Endometrial microvascular endothelial cells (primary cell): Measurements from ENCODE around the gene PEMT. TPM values are rescaled to one million over a fixed set of nuclear protein-coding genes. Genes with fewer than 3 reads are reported as not detected.
"Not testable (repeated sequence)": the region's sequence is repeated elsewhere in the genome, so short reads cannot be mapped to it uniquely, and the experiment has no call there.

ENCODE experiments used
- in situ Hi-C: cut with HindIII; loops from 2 replicates; pipeline ENCODE4 v1.10.0; 2017; ENCODE audit warnings: low sequenced_read_pairs, low pct_unique_long_range_greater_than_20kb; ENCODE audit errors: inconsistent ontology term
- total RNA-seq: library from RNA; depleted of rRNA; stranded (reverse); fragments of >200 nt; gene quantifications from one replicate; pipeline ENCODE4 v1.2.3, GENCODE V29; 2015; ENCODE audit errors: inconsistent ontology term

Gene PEMT, protein sequence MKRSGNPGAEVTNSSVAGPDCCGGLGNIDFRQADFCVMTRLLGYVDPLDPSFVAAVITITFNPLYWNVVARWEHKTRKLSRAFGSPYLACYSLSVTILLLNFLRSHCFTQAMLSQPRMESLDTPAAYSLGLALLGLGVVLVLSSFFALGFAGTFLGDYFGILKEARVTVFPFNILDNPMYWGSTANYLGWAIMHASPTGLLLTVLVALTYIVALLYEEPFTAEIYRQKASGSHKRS
- 33.3 TPM for total RNA-seq

DNA sequence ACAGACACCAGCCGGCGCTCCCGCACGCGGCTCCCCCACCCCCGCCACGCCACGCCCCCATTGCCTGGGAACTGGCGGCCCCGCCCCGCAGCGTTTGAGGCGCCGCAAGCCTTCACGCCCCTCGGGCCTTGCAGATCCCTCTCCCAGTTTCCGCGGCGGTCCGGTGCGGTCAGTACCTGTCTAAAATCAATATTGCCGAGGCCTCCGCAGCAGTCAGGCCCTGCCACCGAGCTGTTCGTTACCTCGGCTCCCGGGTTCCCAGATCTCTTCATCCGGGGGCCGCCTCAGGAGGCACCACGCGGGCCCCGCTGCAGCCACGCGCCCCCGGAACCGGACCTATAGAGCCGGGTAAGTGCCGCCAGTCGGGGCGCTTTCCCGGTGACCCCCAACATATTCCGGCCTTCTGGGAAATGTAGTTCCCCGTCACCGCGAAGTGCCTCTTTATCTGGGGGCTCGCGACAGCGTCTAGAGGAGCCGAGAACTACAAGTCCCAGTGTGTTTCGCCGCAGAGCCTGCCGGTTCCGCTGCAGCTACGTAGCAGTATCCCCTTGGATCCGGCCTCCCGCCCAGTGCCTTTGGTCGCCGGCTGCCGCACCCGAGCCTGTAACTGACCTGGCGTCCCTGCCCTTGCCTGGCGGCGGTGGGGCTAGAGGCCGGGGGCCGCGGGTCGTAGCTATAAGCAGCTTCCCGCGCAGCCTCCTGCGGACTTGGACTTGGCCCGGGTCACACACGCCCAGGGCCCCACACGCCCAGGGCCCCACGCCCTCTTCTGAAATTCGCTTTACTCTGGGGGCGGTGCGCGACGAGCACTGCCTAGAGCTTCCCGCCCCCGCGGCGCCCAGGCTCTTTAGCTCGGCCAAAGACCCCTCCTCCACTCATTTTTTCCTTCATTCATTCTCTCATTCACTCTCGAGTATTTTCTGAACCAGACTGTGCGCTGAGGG lies at the start of gene PEMT:
Gene PEMT, minus strand, starts transcription at position 354 of the 944 bp plus-strand sequence. Its CDS starts 82 bp downstream, at position 272.
- in situ Hi-C loops: loop anchor here (10.0 to 25.0 kb wide), 2 partner anchors 67 to 229 kb away; no protein-coding TSS in a partner anchor

DNA sequence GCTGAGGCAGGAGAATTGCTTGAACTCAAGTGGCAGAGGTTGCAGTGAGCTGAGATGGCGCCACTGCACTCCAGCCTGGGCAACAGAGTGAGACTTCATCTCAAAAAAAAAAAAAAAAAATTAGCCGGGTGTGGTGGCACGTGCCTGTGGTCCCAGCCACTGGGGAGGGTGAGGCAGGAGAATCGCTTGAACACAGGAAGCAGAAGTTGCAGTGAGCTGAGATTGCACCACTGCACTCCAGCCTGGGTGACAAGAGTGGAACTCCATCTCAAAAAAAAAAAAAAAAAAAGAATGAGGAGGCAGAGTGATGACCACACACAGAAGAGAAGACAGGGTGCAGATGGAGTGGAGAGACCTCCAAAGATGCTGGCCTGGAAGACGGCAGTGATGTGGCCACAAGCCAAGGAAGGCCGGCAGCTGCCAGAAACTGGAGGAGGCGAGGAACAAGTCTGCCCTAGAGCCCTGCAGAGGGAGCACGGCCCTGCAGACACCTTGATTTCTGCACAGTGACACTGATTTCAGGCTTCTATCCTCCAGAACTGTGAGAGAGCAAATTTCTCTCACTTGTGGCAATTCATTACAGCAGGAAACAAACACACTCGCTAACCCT lies 48.3 kb upstream of the PEMT start:
- in situ Hi-C loops: not testable (repeated sequence)

DNA sequence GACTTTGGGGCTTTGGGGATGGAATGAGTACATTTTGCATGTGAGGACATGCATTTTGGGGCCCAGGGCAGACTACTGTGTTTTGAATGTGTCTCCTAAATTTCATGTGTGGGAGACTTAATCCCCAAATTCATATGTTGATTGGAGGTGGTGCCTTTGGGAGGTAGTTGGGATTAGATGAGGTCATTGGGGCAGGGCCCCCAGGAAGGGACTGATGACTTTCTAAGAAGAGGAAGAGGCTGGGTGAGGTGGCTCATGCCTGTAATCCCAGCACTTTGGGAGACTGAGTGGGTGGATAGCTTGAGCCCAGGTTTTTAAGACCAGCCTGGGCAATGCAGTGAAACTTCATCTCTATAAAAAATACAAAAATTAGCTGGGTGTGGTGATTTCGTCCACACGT lies 47.0 kb upstream of the PEMT start:
- in situ Hi-C loops: no loop called here

DNA sequence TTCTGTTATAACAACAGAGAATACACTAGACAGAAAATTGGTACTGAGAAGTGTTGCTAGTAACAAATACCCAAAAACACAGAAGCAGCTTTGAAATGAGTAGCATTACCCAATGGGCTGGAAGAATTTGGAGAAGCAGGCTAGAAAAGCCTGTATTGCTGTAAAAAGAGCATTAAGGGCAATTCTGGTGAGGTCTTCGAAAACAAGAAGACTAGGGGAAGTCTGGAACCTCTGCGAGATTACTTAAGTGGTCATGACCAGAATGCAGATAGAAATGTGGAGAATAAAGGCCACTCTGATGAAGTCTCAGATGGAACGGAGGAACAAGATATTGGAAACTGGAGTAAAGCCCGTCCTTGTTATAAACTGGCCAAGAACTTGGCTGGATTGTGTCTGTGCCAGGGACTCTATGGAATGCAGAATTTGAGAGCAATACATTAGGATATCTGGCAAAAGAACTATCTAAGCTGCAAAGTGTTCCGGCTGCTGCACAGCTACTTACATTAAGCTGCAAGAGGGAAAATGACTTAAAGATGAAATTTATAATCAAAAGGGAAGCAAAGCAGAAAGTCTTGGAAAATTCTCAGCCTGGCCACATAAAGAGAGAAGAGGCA lies 44.9 kb upstream of the PEMT start:
- in situ Hi-C loops: no loop called here

DNA sequence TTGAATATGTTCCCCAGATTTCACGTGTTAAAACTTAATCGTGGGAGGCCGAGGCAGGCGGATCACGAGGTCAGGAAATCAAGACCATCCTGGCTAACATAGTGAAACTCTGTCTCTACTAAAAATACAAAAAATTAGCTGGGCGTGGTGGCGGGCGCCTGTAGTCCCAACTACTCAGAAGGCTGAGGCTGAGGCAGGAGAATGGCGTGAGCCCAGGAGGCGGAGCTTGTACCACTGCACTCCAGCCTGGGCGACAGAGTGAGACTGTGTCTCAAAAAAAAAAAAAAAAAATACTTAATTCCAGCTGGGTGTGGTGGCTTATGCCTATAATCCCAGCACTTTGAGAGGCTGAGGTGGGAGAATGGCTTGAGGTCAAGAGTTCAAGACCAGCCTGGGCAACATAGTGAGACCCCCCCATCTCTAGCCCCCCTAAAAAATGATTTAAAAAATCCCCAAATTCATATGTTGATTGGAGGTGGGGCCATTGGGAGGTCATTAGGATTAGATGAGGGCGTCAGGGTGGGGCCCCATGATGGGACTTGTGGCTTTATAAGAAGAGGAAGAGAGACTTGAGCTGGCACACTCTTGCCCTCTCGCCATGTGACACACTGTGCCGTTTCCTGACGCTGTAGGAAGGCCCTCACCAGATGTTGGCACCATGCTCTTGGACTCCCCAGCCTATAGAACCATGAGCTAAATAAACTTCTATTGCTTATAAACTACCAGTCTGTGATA lies 44.2 kb upstream of the PEMT start:
- in situ Hi-C loops: not testable (repeated sequence)

DNA sequence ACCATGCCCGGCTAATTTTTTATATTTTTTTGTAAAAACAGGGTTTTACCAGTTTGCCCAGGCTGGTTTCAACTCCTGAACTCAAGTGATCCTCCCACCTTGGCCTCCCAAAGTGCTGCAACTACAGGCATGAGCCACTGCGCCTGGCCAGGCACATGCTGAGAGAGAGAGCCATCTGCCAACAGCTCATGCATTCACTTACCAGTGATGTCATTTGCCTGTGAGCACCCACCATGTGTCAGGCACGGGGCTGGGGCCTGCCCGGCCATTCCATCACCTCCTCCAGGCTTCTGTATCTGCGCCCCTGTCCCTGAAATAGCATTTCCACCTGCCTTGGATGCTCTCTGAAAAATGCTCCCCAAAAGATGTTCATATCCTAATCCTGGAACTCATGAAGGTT lies 43.6 kb upstream of the PEMT start:
- in situ Hi-C loops: no loop called here

DNA sequence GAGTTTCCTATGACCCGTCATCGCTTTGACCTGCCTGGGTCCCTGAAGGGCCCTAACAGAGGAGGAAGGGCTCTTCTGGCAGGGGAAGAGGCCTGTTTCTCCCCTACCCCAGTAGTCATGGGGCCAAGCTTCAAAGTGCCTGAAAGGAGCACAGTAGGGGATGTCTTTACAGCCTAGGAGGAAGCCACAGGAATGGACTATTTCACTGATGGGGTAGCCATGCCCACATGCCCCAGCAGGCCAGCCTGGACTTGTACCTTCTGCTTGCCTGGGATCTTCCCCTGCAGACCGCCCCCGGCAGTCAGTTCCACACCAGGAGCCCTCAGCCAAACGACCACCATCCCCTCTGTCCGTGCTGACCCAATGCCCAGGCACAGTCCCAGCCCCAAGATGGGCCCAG lies 41.8 kb upstream of the PEMT start:
- in situ Hi-C loops: no loop called here

DNA sequence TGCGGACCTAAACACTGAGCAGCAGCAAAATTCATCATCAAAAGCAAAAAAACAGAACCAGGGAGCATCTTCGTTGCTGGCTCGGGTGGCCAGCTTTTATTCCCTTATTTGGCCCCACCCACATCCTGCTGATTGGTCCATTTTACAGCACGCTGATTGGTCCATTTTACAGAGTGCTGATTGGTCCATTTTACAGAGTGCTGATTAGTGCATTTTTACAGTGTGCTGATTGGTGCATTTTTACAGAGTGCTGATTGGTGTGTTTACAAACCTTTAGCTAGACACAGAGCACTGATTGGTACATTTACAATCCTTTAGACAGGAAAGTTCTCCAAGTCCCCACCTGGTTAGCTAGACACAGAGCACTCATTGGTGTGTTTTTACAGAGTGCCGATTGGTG lies 41.2 kb upstream of the PEMT start:
- in situ Hi-C loops: not testable (repeated sequence)

DNA sequence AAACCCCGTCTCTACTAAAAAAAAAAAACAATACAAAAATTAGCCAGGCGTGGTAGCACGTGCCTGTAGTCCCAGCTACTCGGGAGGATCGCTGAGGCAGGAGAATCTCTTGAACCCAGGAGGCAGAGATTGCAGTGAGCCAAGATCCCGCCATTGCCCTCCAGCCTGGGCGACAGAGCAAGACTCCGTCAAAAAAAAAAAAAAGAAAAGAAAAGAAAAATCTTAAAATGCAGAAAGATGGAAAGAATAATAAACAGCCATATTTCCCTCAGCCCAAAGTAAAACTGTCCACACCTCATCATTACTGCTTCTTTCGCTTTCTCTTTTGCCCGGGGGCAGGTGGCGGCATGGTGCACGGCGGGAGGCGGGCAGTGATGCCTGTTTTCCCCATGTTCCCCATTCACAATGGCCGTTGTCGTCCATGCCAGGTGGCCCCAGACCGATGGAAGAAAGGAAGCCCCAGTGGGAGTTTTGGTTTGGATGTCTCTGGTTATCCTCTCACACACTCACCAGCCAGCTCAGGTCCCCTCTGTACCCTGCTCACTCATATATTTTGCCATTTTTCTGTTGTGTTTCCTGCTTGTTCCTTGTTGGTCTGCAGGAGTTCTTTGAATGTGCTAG lies 37.0 kb upstream of the PEMT start:
- in situ Hi-C loops: no loop called here

DNA sequence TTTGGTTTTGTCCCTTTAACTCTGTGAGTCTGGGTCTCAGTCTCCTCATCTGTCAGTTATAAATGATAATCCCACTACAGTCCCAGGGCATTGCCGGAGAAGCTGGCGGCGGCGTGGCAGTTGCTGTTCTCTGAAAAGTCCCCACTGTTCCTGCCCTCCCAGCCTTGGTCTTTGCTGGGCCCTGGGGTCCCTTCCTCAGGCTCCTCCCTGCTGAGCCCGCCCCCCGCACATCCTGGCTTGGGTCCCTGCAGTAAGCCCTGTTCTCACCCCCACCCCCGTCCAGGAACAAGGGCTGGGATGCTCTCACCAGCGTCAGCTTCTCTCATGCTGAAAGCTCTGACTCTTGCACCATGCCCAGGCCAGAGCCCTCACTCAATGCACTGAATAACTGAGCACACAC lies 35.3 kb upstream of the PEMT start:
- in situ Hi-C loops: no loop called here

DNA sequence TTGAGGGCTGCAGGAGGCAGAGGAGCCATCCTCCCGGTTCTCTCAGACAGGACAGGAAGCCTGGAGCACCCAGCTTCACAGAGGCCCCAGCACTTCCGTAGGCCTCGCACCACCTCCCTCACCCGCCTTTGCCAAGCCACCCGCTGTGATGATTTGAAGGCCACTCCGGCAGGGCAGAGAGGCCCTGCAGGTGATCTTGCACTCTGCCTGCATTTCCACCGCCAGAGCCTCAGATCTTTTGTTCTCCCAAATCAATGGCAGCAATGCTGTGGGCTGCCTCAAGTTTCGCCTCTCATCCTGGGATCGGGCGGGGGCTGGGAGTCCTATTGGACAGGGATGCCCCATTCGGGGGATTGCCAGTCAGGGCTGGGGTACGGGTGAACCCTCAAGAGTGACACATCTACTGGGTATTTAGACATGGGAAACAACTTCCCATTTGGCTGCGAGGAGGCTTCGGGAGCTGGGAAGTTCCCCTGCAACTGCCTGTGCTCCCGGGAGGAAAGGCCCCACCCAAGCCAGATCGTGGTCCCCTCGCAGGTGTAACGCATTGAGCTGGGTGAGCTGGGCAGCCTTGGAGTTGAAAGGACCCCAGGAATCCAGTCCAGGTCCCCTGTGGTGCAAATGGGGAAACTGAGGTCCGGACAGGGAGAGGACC lies 34.8 kb upstream of the PEMT start:
- in situ Hi-C loops: no loop called here

DNA sequence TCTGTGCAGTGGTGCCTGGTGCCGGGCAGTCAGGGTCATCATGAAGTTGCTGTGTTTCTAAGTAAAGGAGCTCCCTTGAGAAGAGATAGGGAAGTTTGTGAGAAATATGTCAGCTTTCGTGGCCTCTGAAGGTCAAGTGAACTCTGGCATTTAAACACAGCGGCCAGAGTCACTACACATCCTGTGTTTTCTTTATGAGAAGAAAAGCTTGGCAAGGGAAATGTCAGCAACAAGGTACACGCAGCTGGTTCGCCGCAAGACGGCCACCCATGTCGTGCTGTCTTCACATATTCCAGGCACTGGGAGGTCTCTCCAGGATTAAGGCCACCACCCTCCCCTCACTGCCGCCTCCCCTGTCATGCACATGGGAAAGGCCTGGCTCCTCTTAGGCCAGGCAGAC lies 33.2 kb upstream of the PEMT start:
- in situ Hi-C loops: no loop called here

DNA sequence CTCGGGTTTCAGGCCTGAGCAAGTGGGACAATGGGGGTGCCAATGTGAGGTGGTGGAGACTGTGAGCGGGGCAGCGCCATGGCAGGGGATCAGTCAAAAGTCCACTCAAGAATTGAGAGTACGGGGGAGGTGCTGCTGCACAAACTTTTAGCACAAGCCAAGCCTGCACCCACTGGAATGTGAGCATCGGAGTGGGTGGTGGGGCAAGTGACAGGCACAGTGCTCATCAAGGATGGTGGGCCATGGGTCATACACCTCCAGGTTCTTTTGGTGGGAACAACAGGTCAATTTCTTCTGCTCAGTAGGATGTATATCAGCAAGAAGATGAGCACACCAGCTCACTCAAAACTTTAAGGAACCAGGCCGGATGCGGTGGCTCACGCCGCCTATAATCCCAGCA lies 32.4 kb upstream of the PEMT start:
- in situ Hi-C loops: no loop called here

DNA sequence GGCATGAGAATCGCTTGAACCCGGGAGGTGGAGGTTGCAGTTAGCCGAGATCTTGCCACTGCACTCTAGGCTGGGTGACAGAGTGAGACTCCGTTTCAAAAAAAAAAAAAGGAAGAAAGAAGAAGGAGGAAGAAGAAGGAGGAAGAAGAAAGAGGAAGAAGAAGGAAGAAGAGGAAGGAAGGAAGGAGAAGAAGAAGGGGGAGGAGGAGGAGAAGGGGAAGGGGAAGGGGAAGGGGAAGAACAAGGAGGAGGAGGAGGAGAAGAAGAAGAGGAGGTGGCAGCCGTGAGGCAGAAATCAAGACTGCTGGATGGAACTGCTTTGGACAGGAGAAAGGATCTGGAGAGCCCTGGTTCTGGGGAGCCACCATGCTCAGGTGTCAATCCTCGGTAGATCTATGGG lies 29.7 kb upstream of the PEMT start:
- in situ Hi-C loops: no loop called here

DNA sequence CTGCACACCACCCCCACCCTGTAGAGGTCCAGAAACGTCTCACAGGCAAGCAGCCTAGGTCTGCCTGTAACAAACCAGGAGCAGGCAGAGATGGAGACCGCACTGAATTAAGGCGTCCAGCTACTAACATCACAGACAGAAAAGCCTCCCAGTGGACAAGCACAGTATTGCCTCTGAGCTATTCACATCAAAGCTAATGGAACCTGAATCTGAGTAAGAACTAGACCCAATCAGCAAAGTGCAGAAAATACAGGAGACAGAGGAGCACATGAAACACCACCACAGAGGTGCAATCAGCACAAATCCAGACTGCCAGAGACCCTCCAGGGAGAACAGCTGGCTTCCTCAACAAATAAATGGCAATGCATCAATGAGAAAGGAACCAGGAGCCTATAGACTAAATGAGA lies 22.2 kb upstream of the PEMT start:
- in situ Hi-C loops: no loop called here

DNA sequence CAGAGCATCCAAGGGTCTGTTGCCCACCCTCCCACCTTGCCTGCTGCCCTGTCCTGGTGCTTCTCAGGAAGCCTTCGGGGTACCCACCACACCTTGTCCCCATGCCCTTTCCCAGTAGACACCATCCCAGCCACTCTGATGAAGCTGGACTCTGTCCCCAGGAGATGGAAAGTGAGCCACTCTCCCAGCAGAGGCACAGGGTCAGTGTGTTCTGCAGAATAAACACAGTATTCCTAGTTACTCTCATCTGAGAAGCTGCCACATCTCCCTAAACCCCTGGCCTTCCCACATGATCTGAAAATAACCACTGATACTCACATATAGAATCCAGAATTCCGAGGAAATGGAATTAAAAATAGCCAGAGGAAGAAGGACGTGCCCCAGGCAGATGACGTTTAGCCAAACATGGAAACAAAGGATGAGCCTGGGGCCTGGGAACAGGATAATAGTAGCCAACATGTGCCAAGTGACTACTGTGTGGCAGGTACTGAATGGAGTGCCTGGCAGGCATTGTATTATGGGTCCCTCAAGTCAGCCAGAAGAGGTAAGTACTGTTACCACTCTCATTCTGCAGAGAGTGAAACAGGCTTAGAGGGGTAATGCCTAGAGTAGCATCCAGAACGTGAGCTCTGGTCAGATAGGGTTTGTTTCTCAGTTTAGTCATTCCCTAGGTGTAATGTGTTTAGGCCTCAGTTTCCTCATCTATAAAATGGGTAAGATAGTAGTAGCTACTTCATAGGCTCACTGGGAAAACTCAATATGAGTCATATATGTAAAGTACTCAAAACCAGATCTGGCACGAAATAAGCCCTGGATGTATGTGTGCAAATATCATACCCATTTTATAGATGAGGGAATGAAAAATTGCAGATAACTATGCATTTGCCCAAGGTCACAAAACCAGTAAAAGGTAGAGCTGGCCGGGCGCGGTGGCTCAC lies 20.8 kb upstream of the PEMT start:
- in situ Hi-C loops: no loop called here

DNA sequence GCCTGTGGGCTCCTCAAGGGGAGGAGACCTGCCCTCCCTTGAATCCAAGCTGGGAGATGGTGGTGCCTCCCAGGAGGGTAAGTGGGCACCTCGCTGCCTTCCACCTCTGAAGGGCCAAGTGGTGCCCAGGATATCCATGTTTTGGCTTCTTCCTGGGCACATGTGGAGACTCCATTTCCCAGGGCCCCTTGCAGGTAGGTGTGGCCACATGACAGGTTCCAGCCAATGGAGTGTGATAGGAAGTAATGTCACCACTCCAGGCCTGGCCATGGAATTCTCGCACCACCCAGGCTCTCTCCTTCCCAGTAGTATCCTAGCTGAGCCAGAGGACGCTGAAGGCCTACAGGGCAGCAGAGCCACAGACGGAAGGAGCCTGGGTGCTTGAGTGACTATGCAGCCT lies 17.6 kb upstream of the PEMT start:
- in situ Hi-C loops: no loop called here
